SK-N-SH treated with all-trans-retinoic acid at 6 μM for 48 hours (cell line): ENCODE results near the gene CSNK2A1.

Experiments used
- ATAC-seq: fragments of 200-7000 bp; cut with Tn5 transposase; 3 replicates; pipeline ENCODE4 v1.9.1; 2020; ENCODE audit warnings: mild to moderate bottlenecking, moderate library complexity
- ARNTL ChIP-seq: fragments of 450-650 bp; formaldehyde crosslinking; IDR thresholded peaks from 2 replicates; pipeline ENCODE4 v1.5.0; 2020; ENCODE audit warnings: low read depth, mild to moderate bottlenecking, moderate library complexity, borderline replicate concordance
- BACH2 ChIP-seq: fragments of 250-450 bp; sonication (Bioruptor Pico); IDR thresholded peaks from 2 replicates; pipeline ENCODE4 v1.9.0; 2021; ENCODE audit warnings: mild to moderate bottlenecking, borderline replicate concordance
- CSDC2 ChIP-seq: fragments of 250-450 bp; sonication (Bioruptor Pico); IDR thresholded peaks from 2 replicates; pipeline ENCODE4 v1.5.0; 2020; ENCODE audit warnings: mild to moderate bottlenecking, moderate library complexity
- GLIS3 ChIP-seq: fragments of 250-450 bp; sonication (Bioruptor Pico); IDR thresholded peaks from 2 replicates; pipeline ENCODE4 v1.5.0; 2020; ENCODE audit warnings: mild to moderate bottlenecking, moderate library complexity
- ISL1 ChIP-seq: fragments of 250-450 bp; sonication (Bioruptor Pico); IDR thresholded peaks from 2 replicates; pipeline ENCODE4 v2.1.2; 2022; ENCODE audit warnings: mild to moderate bottlenecking, moderate library complexity
- OSR1 ChIP-seq: fragments of 250-450 bp; sonication (Bioruptor Pico); IDR thresholded peaks from 2 replicates; pipeline ENCODE4 v1.8.0; 2022; ENCODE audit warnings: moderate library complexity, mild to moderate bottlenecking, inconsistent platforms
- PPARA ChIP-seq: fragments of 250-450 bp; sonication (Bioruptor Pico); IDR thresholded peaks from 2 replicates; pipeline ENCODE4 v1.5.0; 2020; ENCODE audit warnings: mild to moderate bottlenecking, borderline replicate concordance
- RARB ChIP-seq: fragments of 250-450 bp; sonication (Bioruptor Pico); IDR thresholded peaks from 2 replicates; pipeline ENCODE4 v1.8.0; 2021; ENCODE audit warnings: mild to moderate bottlenecking, moderate library complexity
- SNAI2 ChIP-seq: fragments of 250-450 bp; sonication (Bioruptor Pico); IDR thresholded peaks from 2 replicates; pipeline ENCODE4 v1.5.0; 2020; ENCODE audit warnings: mild to moderate bottlenecking, moderate library complexity
- TCF4 ChIP-seq: fragments of 250-450 bp; sonication (Bioruptor Pico); IDR thresholded peaks from 2 replicates; pipeline ENCODE4 v1.8.0; 2021; ENCODE audit warnings: mild to moderate bottlenecking, moderate library complexity, borderline replicate concordance
- TOX ChIP-seq: fragments of 250-450 bp; sonication (Bioruptor Pico); IDR thresholded peaks from 2 replicates; pipeline ENCODE4 v1.8.0; 2021; ENCODE audit warnings: mild to moderate bottlenecking, moderate library complexity, borderline replicate concordance
- ZC3H10 ChIP-seq: fragments of 250-450 bp; sonication (Bioruptor Pico); IDR thresholded peaks from 2 replicates; pipeline ENCODE4 v1.5.1; 2021; ENCODE audit warnings: mild to moderate bottlenecking, moderate library complexity
- ZFP3 ChIP-seq: fragments of 250-450 bp; sonication (Bioruptor Pico); IDR thresholded peaks from 2 replicates; pipeline ENCODE4 v1.5.0; 2020; ENCODE audit warnings: mild to moderate bottlenecking, moderate library complexity
- ZFP30 ChIP-seq: fragments of 450-650 bp; formaldehyde crosslinking; IDR thresholded peaks from 2 replicates; pipeline ENCODE4 v1.5.0; 2022; ENCODE audit warnings: mild to moderate bottlenecking, moderate library complexity
- ZNF565 ChIP-seq: fragments of 450-650 bp; formaldehyde crosslinking; conservative IDR thresholded peaks from 2 replicates; pipeline ENCODE4 v1.5.0; 2020; ENCODE audit warnings: low read depth, mild to moderate bottlenecking, moderate library complexity
- ZNF70 ChIP-seq: fragments of 450-650 bp; formaldehyde crosslinking; IDR thresholded peaks from 2 replicates; pipeline ENCODE4 v1.5.0; 2020; ENCODE audit warnings: mild to moderate bottlenecking, moderate library complexity
- ZNF8 ChIP-seq: fragments of 450-650 bp; formaldehyde crosslinking; IDR thresholded peaks from 2 replicates; pipeline ENCODE4 v1.5.0; 2020; ENCODE audit warnings: mild to moderate bottlenecking, moderate library complexity
- TF ChIP-seq, protein P1 (sequence below): fragments of 250-450 bp; sonication (Bioruptor Pico); IDR thresholded peaks from 2 replicates; pipeline ENCODE4 v1.8.0; 2020; ENCODE audit warnings: mild to moderate bottlenecking, moderate library complexity, borderline replicate concordance
- TF ChIP-seq, protein P2 (sequence below): fragments of 250-450 bp; sonication (Bioruptor Pico); IDR thresholded peaks from 2 replicates; pipeline ENCODE4 v1.5.1; 2021; ENCODE audit warnings: mild to moderate bottlenecking, moderate library complexity
- TF ChIP-seq, protein P3 (sequence below): fragments of 250-450 bp; sonication (Bioruptor Pico); IDR thresholded peaks from 2 replicates; pipeline ENCODE4 v1.5.1; 2020; ENCODE audit warnings: low read depth, mild to moderate bottlenecking, moderate library complexity
- TF ChIP-seq, protein P4 (sequence below): fragments of 250-450 bp; sonication (Bioruptor Pico); IDR thresholded peaks from 2 replicates; pipeline ENCODE4 v1.8.0; 2021; ENCODE audit warnings: low read depth, mild to moderate bottlenecking, moderate library complexity, borderline replicate concordance

Gene CSNK2A1

DNA sequence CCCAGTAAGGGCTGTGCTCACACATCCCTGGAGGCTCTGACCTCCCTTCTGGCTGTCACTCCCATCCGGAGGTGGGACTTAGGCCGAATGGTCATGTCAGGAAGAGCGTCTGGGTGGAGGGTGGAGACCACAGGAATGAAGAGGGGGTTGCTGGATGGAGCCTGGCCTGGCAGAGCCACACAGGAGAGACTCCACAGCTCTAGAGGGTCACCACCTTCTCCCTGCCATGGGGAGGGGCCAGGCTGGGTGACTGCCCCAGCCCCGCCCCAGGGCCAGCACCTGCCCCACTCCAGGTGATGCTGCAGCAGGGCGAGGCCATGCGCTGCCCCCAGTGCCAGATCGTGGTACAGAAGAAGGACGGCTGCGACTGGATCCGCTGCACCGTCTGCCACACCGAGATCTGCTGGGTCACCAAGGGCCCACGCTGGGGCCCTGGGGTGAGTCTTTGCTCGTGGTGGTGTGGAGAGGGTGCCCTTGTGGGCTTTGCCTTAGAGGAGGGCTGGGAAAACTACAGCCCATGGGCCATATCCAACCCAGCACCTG lies 114.9 kb downstream of the CSNK2A1 start:
- no peak for ATAC-seq
- TF ChIP-seq, protein P1, sequence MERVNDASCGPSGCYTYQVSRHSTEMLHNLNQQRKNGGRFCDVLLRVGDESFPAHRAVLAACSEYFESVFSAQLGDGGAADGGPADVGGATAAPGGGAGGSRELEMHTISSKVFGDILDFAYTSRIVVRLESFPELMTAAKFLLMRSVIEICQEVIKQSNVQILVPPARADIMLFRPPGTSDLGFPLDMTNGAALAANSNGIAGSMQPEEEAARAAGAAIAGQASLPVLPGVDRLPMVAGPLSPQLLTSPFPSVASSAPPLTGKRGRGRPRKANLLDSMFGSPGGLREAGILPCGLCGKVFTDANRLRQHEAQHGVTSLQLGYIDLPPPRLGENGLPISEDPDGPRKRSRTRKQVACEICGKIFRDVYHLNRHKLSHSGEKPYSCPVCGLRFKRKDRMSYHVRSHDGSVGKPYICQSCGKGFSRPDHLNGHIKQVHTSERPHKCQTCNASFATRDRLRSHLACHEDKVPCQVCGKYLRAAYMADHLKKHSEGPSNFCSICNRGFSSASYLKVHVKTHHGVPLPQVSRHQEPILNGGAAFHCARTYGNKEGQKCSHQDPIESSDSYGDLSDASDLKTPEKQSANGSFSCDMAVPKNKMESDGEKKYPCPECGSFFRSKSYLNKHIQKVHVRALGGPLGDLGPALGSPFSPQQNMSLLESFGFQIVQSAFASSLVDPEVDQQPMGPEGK (CRISPR knock-in tag) = no peak
- TF ChIP-seq ISL1 (CRISPR knock-in tag) (no peak), ZNF70 (CRISPR knock-in tag) (no peak)

DNA sequence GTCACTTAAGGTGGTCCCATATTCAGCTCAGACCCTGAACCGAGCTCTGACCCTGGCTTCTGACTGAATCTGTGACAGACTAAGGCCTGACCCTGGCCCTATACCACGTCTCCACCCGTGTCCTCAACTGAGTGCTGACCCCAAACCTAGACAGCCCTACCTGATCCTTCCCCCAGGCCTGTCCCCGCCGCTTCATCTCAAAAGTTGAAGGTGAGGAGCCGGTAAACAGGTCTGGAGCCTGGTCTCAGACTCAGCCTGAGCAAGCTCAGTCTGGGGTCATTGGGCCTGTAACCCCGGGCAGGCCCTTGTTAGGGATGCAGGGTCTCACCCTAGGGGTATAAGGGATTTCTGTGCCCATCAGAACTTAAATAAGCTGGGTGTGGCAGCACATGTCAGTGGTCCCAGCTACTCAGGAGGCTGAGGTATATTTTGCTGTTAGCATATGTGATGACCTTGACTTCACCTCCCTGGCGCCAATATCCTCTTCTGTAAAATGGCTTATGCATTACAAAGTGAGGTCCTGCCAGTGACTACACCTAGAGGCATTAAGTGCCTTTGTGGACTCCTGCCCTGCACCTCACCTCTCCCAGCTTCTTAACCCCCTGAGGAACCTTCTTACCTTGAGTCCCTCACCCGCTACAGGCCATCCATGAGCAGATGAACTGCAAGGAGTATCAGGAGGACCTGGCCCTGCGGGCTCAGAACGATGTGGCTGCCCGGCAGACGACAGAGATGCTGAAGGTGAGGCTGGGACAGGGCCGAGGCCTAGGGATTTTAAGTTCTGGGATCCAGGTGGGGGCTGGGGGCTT lies 115.5 kb downstream of the CSNK2A1 start:
- TF ChIP-seq OSR1 (no peak), TOX (CRISPR knock-in tag) (no peak), ZNF565 (CRISPR knock-in tag) (no peak), TCF4 (no peak), CSDC2 (CRISPR knock-in tag) (no peak), PPARA (CRISPR knock-in tag) (no peak), ZNF70 (CRISPR knock-in tag) (no peak), ISL1 (CRISPR knock-in tag) (no peak), ZFP3 (no peak), GLIS3 (CRISPR knock-in tag) (no peak)
- TF ChIP-seq, protein P2, sequence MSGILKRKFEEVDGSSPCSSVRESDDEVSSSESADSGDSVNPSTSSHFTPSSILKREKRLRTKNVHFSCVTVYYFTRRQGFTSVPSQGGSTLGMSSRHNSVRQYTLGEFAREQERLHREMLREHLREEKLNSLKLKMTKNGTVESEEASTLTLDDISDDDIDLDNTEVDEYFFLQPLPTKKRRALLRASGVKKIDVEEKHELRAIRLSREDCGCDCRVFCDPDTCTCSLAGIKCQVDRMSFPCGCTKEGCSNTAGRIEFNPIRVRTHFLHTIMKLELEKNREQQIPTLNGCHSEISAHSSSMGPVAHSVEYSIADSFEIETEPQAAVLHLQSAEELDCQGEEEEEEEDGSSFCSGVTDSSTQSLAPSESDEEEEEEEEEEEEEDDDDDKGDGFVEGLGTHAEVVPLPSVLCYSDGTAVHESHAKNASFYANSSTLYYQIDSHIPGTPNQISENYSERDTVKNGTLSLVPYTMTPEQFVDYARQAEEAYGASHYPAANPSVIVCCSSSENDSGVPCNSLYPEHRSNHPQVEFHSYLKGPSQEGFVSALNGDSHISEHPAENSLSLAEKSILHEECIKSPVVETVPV (CRISPR knock-in tag) = no peak

DNA sequence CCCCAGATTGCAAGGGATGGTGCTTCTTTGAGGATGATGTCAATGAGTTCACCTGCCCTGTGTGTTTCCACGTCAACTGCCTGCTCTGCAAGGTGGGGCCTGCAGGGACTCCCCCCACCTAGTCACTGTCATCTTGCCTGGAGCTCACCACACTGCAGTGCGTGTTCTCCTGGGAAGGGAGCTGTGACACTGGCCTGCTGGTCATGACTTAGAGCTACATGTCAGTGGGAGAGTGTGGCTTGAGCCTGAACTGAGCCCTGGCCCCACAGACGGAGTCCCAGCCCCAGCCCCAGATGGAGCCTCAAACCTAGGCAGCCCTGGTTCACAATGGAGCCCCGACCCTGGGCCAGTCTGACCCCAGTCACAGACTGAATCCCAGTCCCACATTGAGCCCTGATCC lies 116.2 kb downstream of the CSNK2A1 start:
- TF ChIP-seq ZC3H10 (CRISPR knock-in tag) (no peak), ZFP30 (CRISPR knock-in tag) (no peak), ZNF565 (CRISPR knock-in tag) (no peak), RARB (CRISPR knock-in tag) (no peak), ZNF8 (no peak), SNAI2 (CRISPR knock-in tag) (no peak), CSDC2 (CRISPR knock-in tag) (no peak), GLIS3 (CRISPR knock-in tag) (no peak), OSR1 (no peak)
- TF ChIP-seq, protein P3, sequence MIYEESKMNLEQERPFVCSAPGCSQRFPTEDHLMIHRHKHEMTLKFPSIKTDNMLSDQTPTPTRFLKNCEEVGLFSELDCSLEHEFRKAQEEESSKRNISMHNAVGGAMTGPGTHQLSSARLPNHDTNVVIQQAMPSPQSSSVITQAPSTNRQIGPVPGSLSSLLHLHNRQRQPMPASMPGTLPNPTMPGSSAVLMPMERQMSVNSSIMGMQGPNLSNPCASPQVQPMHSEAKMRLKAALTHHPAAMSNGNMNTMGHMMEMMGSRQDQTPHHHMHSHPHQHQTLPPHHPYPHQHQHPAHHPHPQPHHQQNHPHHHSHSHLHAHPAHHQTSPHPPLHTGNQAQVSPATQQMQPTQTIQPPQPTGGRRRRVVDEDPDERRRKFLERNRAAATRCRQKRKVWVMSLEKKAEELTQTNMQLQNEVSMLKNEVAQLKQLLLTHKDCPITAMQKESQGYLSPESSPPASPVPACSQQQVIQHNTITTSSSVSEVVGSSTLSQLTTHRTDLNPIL (CRISPR knock-in tag) = no peak
- TF ChIP-seq, protein P1 (CRISPR knock-in tag) = no peak
- TF ChIP-seq, protein P4, sequence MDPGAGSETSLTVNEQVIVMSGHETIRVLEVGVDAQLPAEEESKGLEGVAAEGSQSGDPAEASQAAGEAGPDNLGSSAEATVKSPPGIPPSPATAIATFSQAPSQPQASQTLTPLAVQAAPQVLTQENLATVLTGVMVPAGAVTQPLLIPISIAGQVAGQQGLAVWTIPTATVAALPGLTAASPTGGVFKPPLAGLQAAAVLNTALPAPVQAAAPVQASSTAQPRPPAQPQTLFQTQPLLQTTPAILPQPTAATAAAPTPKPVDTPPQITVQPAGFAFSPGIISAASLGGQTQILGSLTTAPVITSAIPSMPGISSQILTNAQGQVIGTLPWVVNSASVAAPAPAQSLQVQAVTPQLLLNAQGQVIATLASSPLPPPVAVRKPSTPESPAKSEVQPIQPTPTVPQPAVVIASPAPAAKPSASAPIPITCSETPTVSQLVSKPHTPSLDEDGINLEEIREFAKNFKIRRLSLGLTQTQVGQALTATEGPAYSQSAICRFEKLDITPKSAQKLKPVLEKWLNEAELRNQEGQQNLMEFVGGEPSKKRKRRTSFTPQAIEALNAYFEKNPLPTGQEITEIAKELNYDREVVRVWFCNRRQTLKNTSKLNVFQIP = no peak
- TF ChIP-seq, all 23 proteins: peak for 0
- ATAC-seq = no peak

More for the DNA sequence above, 115.5 kb downstream of the CSNK2A1 start:
- ATAC-seq = no peak

DNA sequence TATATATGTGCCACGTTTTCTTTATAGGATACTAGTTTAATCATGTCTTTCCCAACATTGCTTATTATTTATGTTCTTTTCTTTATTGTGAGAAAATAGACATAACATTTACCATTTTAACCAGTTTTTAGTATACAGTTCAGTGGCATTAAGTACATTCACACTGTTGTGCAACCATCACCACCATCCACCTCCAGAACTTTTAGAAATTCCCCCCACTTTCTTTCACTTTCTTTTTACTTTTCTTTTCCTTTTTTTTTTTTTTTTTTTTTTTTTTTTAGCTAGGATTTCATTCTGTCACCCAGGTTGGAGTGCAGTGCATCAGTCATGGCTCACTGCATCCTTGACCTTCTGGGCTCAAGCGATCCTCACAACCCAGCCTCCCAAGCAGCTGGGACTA lies 117.0 kb downstream of the CSNK2A1 start:
- TF ChIP-seq ZNF8 = no peak
- no peak for TF ChIP-seq BACH2 (CRISPR knock-in tag)
- TF ChIP-seq ZNF70 (CRISPR knock-in tag) = no peak
- no peak for TF ChIP-seq ARNTL (CRISPR knock-in tag)
- TF ChIP-seq ZFP30 (CRISPR knock-in tag) = no peak
- TF ChIP-seq ZNF565 (CRISPR knock-in tag) = no peak
- TF ChIP-seq GLIS3 (CRISPR knock-in tag) = no peak
- TF ChIP-seq TOX (CRISPR knock-in tag) = no peak
- TF ChIP-seq, all 23 proteins: peak for 0
- ATAC-seq = no peak
